Right atrium auricular region (tissue), 2 donors: Measurements from ENCODE around the gene CCDC138. TPM values are rescaled to one million over a fixed set of nuclear protein-coding genes. Genes with fewer than 3 reads are reported as not detected.
A peak's percentile ranks its signal among the peaks of the same experiment; 100 is the strongest.

Source experiments
- DNase-seq: peaks from one replicate; pipeline ENCODE4 v3.0.0-alpha.2; 2019; ENCODE audit warnings: low spot score
- H3K27ac ChIP-seq, 2 donors: fragments of 200-600 bp; sonication (generic); 1 replicate in 1 of 2; 2 replicates in 1 of 2; pipeline ENCODE4 v1.5.1; 2016 to 2019
- H3K27me3 ChIP-seq, 2 donors: fragments of 200-600 bp; sonication (generic); one replicate each; pipeline versions ENCODE4 v1.5.1 to v1.6.0; 2017 to 2019
- H3K36me3 ChIP-seq: fragments of 200-600 bp; sonication (generic); one replicate; pipeline ENCODE4 v1.5.1; 2016
- H3K4me1 ChIP-seq, 2 donors: fragments of 200-600 bp; sonication (generic); one replicate each; pipeline versions ENCODE4 v1.5.1 to v1.6.0; 2017 to 2019
- H3K4me3 ChIP-seq, 2 donors: fragments of 200-600 bp; sonication (generic); 1 replicate in 1 of 2; 2 replicates in 1 of 2; pipeline ENCODE4 v1.5.1; 2017 to 2019; ENCODE audit warnings: mild to moderate bottlenecking in 1 of 2, moderate library complexity in 1 of 2
- H3K9me3 ChIP-seq, 2 donors: fragments of 200-600 bp; sonication (generic); one replicate each; pipeline ENCODE4 v1.5.1; 2019
- total RNA-seq, 2 donors: library from RNA; depleted of rRNA; stranded (reverse); fragments of >200 nt; gene quantifications; one replicate each; pipeline ENCODE4 v1.1.0, GENCODE V29; 2016
- TF ChIP-seq, protein P1 (sequence below), 2 donors: fragments of 200-600 bp; sonication (generic); IDR thresholded peaks; one replicate each; pipeline ENCODE4 v1.5.1; 2019; ENCODE audit warnings: antibody characterized with exemption in 2 of 2

The CCDC138 gene
- total RNA-seq, 2 donors from 2014 or later: 1.0 to 1.5 TPM

DNA sequence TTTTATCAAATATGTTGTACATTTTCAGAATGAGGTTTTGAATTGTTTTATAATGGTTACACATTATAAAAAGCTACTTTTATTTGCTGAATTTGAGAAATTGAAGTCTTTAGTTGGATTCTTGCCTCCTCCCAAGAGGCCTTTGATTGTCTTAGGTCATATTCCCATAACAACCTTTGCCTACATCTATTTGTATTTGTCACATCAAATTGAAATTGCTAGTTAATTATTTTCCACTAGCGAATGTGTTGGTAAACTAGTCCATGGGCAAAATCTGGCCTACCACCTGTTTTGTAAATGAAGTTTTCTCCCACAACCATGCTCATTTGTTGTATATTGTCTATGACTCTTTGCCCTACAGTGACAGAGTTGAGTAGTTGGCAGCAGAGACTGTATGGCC is 60.4 kb downstream of the CCDC138 start:
- no peaks in the 10 kb centered on the region for H3K36me3 ChIP-seq
- no peak for DNase-seq
- no peaks in the 10 kb centered on the region for H3K4me1 ChIP-seq
- H3K27me3 ChIP-seq: no peaks in the 10 kb centered on the region
- H3K9me3 ChIP-seq: no peaks in the 10 kb centered on the region
- H3K4me3 ChIP-seq: no peak overlapping the region
- no peak overlapping the region for H3K27ac ChIP-seq
- TF ChIP-seq, protein P1, sequence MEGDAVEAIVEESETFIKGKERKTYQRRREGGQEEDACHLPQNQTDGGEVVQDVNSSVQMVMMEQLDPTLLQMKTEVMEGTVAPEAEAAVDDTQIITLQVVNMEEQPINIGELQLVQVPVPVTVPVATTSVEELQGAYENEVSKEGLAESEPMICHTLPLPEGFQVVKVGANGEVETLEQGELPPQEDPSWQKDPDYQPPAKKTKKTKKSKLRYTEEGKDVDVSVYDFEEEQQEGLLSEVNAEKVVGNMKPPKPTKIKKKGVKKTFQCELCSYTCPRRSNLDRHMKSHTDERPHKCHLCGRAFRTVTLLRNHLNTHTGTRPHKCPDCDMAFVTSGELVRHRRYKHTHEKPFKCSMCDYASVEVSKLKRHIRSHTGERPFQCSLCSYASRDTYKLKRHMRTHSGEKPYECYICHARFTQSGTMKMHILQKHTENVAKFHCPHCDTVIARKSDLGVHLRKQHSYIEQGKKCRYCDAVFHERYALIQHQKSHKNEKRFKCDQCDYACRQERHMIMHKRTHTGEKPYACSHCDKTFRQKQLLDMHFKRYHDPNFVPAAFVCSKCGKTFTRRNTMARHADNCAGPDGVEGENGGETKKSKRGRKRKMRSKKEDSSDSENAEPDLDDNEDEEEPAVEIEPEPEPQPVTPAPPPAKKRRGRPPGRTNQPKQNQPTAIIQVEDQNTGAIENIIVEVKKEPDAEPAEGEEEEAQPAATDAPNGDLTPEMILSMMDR (IDR thresholded peaks at IDR 0.05): no peak

DNA sequence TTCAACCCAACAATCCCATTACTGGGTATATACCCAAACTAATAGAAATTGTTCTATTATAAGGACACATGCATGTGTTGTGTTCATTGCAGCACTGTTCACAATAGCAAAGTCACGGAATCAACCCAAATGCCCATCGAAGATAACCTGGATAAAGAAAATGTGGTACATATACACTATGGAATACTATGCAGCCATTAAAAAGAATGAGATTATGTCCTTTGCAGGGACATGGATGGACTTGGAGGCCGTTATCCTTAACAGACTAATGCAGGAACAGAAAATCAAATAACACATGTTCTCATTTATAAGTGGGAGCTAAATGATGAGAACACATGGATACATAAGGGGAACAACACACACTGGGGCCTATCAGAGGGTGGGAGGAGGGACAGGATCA is 65.8 kb downstream of the CCDC138 start:
- no peak for DNase-seq
- no peaks in the 10 kb centered on the region for H3K4me1 ChIP-seq
- TF ChIP-seq, protein P1 (IDR thresholded peaks at IDR 0.05): no peak
- H3K27me3 ChIP-seq: no peaks in the 10 kb centered on the region
- H3K9me3 ChIP-seq: no peaks in the 10 kb centered on the region
- H3K4me3 ChIP-seq: no peak overlapping the region
- H3K27ac ChIP-seq: no peak overlapping the region
- no peaks in the 10 kb centered on the region for H3K36me3 ChIP-seq

DNA sequence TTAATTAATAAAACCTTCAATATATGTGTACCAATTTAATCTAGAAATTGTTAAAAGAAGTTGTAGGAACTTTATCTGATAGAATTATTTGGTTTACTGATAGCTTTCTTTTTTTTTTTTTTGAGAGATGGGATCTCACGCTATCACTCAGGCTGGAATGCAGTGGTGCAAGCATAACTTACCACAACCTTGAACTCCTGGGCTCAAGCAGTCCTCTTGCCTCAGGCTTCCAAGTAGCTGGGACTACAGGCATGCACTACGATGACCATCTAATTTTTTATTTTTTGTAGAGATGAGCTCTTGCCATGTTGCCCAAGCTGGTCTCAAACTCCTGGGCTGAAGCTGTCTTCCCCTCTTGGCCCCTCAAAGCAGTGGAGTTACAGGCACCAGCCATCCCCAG is 66.8 kb downstream of the CCDC138 start:
- no peak overlapping the region for H3K27ac ChIP-seq
- H3K4me3 ChIP-seq: no peak overlapping the region
- no peaks in the 10 kb centered on the region for H3K4me1 ChIP-seq
- H3K27me3 ChIP-seq: no peaks in the 10 kb centered on the region
- H3K9me3 ChIP-seq: no peaks in the 10 kb centered on the region
- DNase-seq: no peak
- TF ChIP-seq, protein P1 (IDR thresholded peaks at IDR 0.05): no peak
- H3K36me3 ChIP-seq: no peaks in the 10 kb centered on the region

DNA sequence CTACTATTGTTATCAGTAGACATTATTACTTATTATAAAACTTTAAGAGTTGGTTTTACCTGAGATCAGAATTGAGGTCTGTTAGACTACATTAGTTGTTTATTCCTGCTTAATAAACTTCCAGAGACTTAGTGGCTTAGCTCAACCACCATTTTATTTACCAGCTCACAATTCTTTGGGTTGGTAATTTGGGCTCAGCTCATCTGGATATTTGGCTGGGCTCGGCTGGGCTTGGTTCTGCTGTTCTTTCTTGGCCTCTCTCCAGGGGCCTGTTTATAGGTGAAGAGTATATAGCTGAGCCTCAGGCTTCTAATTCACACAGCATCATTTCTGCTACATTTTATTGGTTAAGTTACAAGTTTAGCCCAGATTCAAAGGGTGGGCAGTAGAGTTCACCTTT is 67.9 kb downstream of the CCDC138 start:
- DNase-seq: no peak
- no peaks in the 10 kb centered on the region for H3K36me3 ChIP-seq
- H3K27me3 ChIP-seq: no peaks in the 10 kb centered on the region
- TF ChIP-seq, protein P1 (IDR thresholded peaks at IDR 0.05): no peak
- H3K27ac ChIP-seq: no peak overlapping the region
- no peaks in the 10 kb centered on the region for H3K9me3 ChIP-seq
- H3K4me1 ChIP-seq: no peaks in the 10 kb centered on the region
- no peak overlapping the region for H3K4me3 ChIP-seq

DNA sequence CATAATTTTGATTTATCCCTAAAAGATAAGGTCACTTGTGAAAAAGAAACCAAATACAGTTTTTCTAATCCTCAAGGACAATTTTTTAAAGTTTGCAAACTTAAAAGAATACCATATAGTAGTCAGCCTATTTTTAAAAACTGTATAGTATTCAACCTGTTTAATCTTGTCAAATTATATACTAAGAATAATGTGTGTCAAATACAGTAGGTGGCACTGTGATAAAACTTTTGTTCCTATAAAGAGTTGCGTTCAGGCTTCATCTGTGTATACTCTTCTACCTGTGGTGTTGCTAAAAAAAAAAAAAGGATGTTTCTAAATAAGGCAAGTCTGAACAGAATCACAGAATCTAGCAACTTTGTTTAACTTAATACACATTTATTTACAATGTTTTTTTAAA is 68.6 kb downstream of the CCDC138 start:
- DNase-seq: no peak
- Histone ChIP-seq H3K9me3 (no peaks in the 10 kb centered on the region), H3K4me3 (no peak overlapping the region), H3K4me1 (no peaks in the 10 kb centered on the region), H3K36me3 (no peaks in the 10 kb centered on the region), H3K27ac (no peak overlapping the region), H3K27me3 (no peaks in the 10 kb centered on the region)
- TF ChIP-seq, protein P1 (IDR thresholded peaks at IDR 0.05): peak in 1 of 2 donors; percentile 40

DNA sequence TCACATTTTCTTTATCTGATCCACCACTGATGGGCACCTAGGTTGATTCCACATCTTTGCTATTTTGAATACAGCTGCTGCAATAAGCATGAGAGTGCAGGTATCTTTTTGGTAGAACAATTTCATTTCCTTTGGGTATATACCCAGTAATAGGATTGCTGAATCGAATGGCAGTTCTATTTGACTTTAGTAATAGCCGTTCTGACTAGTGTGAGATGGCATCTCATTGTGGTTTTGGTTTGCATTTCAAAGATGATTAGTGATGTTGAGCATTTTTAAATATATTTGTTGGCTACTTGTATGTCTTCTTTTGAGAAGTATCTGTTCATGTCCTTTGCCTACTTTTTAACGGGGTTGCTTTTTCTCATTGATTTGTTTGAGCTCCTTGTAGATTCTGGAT is 72.3 kb downstream of the CCDC138 start:
- Histone ChIP-seq H3K27me3 (no peaks in the 10 kb centered on the region), H3K9me3 (no peaks in the 10 kb centered on the region), H3K36me3 (no peaks in the 10 kb centered on the region), H3K4me1 (no peaks in the 10 kb centered on the region), H3K4me3 (no peak overlapping the region), H3K27ac (no peak overlapping the region)
- TF ChIP-seq, protein P1 (IDR thresholded peaks at IDR 0.05): no peak
- no peak for DNase-seq
